Heart left ventricle (tissue), 13 donors: ENCODE data around the gene SH3TC2.

Experiments used
- POLR2A ChIP-seq, 2 donors: fragments of 450-650 bp; IDR thresholded peaks; one replicate each; pipeline ENCODE4 v1.6.1; 2017; ENCODE audit warnings: antibody characterized with exemption in 2 of 2, mild to moderate bottlenecking in 2 of 2, moderate library complexity in 2 of 2
- TF ChIP-seq, protein P1 (sequence below), 12 donors: fragments of 200-600 bp; sonication (generic) in 4 of 12; IDR thresholded peaks; one replicate each; pipeline versions ENCODE4 v1.5.0 to v1.8.0; 2018 to 2022; ENCODE audit warnings: antibody characterized with exemption in 12 of 12, mild to moderate bottlenecking in 5 of 12
- donor health status: ischemic (EF 13 %, LVEDD 7.1; RV severe dilation, severe dysfunction).
- donor health status: DM: no; HTN: yes; CAD: no.
- donor health status: DM: no; HTN: no; CAD: no.
- donor health status: ischemic (EF 25% LVEDD 6.9; RV normal size, moderate dysfunction).
- donor health status: ischemic (EF 25% LVEDD 5.7; RV mildly dilated, moderate dysfunction).
- donor health status: ischemic (EF 35%, LVEDD 5.7; RV mildly dilated, moderate dysfunction).
- donor health status: nonischemic (EF 11% LVEDD 7.7; RV severe dilation, severe dysfunction).
- donor health status: DM: yes; HTN: yes; CAD: no.
- donor health status: PGD.
- donor health status: ischemic (EF 29% LVEDD 5.4; RV normal size, mild dysfunction).
- donor health status: nonischemic (EF 23%, LVEDD 6.1; RV moderate dilation, normal function).

DNA sequence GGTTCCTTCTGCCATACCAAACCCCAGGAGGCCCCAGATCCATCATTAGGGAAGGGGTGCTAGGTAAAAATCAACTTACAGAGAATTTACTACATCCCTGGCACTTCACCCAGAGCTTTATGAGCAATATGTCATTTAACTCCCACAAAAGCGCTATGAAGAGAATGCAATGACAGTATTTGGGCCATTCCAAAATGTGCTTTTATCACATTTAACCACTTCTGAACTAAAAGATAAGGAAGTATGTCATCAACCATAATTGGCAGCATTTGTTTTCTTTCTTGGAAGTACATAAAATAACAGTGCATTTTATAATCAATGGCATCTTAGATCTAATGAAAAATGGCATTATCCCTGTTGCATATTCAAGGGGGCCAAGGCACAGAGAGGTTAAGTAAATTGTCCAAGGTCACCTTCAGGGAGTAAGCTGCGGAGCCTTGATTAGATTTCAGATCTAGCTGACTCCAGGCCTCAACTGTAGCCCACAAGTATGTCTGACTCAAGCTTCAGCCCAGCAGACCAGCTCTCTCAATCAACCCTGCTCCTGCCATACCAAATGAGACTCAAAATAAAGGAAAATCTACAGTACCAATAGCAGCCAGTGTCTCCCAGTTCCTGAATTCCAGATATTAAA lies 16.5 kb downstream of the SH3TC2 start:
- TF ChIP-seq, protein P1, sequence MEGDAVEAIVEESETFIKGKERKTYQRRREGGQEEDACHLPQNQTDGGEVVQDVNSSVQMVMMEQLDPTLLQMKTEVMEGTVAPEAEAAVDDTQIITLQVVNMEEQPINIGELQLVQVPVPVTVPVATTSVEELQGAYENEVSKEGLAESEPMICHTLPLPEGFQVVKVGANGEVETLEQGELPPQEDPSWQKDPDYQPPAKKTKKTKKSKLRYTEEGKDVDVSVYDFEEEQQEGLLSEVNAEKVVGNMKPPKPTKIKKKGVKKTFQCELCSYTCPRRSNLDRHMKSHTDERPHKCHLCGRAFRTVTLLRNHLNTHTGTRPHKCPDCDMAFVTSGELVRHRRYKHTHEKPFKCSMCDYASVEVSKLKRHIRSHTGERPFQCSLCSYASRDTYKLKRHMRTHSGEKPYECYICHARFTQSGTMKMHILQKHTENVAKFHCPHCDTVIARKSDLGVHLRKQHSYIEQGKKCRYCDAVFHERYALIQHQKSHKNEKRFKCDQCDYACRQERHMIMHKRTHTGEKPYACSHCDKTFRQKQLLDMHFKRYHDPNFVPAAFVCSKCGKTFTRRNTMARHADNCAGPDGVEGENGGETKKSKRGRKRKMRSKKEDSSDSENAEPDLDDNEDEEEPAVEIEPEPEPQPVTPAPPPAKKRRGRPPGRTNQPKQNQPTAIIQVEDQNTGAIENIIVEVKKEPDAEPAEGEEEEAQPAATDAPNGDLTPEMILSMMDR (IDR thresholded peaks at IDR 0.05): no peak
- TF ChIP-seq POLR2A (IDR thresholded peaks at IDR 0.05): no peak
